Thymus (tissue), 11 donors: ENCODE data around the gene GNAZ. TPM values are rescaled to one million over a fixed set of nuclear protein-coding genes. Genes with fewer than 3 reads are reported as not detected.
A peak's percentile ranks its signal among the peaks of the same experiment; 100 is the strongest.

Experiments
- DNase-seq, 9 donors: peaks; one replicate each; pipeline ENCODE4 v3.0.0-alpha.2; 2013; ENCODE audit warnings: low spot score in 9 of 9, low read depth in 6 of 9, missing footprints in 1 of 9
- H3K27ac ChIP-seq, 2 donors: one replicate each; pipeline ENCODE4 v1.5.1; 2013; ENCODE audit warnings: control low read depth in 1 of 2, low read depth in 1 of 2, low read length in 1 of 2, mild to moderate bottlenecking in 1 of 2, moderate library complexity in 1 of 2
- H3K27me3 ChIP-seq, 2 donors: one replicate each; pipeline ENCODE4 v1.5.1; 2013; ENCODE audit warnings: low read length in 1 of 2; ENCODE audit not compliant: control insufficient read depth in 2 of 2, insufficient read depth in 1 of 2
- H3K36me3 ChIP-seq, 2 donors: one replicate each; pipeline ENCODE4 v1.5.1; 2013; ENCODE audit warnings: low read length in 1 of 2, mild to moderate bottlenecking in 1 of 2, moderate library complexity in 1 of 2; ENCODE audit not compliant: control insufficient read depth in 2 of 2, insufficient read depth in 2 of 2
- H3K4me1 ChIP-seq, 2 donors: one replicate each; pipeline ENCODE4 v1.5.1; 2013; ENCODE audit warnings: low read length in 2 of 2; ENCODE audit not compliant: control insufficient read depth in 2 of 2, insufficient read depth in 2 of 2
- H3K4me3 ChIP-seq, 2 donors: one replicate each; pipeline ENCODE4 v1.5.1; 2013; ENCODE audit warnings: low read length in 2 of 2, control low read depth in 1 of 2, mild to moderate bottlenecking in 1 of 2
- H3K9me3 ChIP-seq, 2 donors: one replicate each; pipeline ENCODE4 v1.5.1; 2013; ENCODE audit warnings: low read length in 1 of 2, mild to moderate bottlenecking in 1 of 2; ENCODE audit not compliant: control insufficient read depth in 2 of 2, insufficient read depth in 1 of 2
- WGBS: extraction: QIAGEN DNeasy Blood & Tissue Kit; methylation state at CpG from one replicate; pipeline ENCODE4 v1.1.7; 2013; 5-methylcytosine and 5-hydroxymethylcytosine counted together
- polyA plus RNA-seq: library from polyadenylated mRNA; stranded (reverse); fragments of 200-250 nt; gene quantifications from one replicate; pipeline ENCODE4 v1.2.3, GENCODE V29; 2013
- total RNA-seq: library from RNA; stranded (reverse); fragments of 120-200 nt; gene quantifications from one replicate; pipeline ENCODE4 v1.2.4, GENCODE V29; 2013
- donor health status: healthy.

The GNAZ gene
- total and polyA plus RNA-seq, 2 donors, result 0.66 to 1.1 TPM

- H3K4me3 ChIP-seq, result no peak overlapping the region
- H3K4me1 ChIP-seq, result peaks cover 4 to 11% of the 10 kb centered on the region in 2 donors
- H3K36me3 ChIP-seq, result no peaks in the 10 kb centered on the region
- no peaks in the 10 kb centered on the region for H3K27me3 ChIP-seq
- DNase-seq, result peak in 6 of 9 donors; percentile 34 to 74 (median 39)
- H3K9me3 ChIP-seq, result peaks cover 0 to 7% of the 10 kb centered on the region in 2 donors
- H3K27ac ChIP-seq, result peak overlapping the region in 1 of 2 donors; percentile 37
- 69% methylated on average over 15 of the region's 15 CpGs for WGBS
Measured at GRCh38 chr22:23119494-23120414, 49.4 kb downstream of the GNAZ start.

GRCh38 chr22:23120415-23120899 is 50.1 kb downstream of the GNAZ start:
- no peak overlapping the region for H3K27ac ChIP-seq
- peaks cover 0 to 7% of the 10 kb centered on the region in 2 donors for H3K9me3 ChIP-seq
- H3K4me3 ChIP-seq, result no peak overlapping the region
- 96% methylated on average over 7 of the region's 7 CpGs for WGBS
- H3K4me1 ChIP-seq, result peaks cover 4 to 11% of the 10 kb centered on the region in 2 donors
- DNase-seq, result no peak
- no peaks in the 10 kb centered on the region for H3K36me3 ChIP-seq
- H3K27me3 ChIP-seq, result no peaks in the 10 kb centered on the region

GRCh38 chr22:23121000-23121421 is 50.7 kb downstream of the GNAZ start:
- no peaks in the 10 kb centered on the region for H3K36me3 ChIP-seq
- WGBS, result over 99% methylated on average over 4 of the region's 4 CpGs
- DNase-seq, result no peak
- H3K27ac ChIP-seq, result no peak overlapping the region
- H3K27me3 ChIP-seq, result no peaks in the 10 kb centered on the region
- no peak overlapping the region for H3K4me3 ChIP-seq
- peaks cover 4 to 11% of the 10 kb centered on the region in 2 donors for H3K4me1 ChIP-seq
- H3K9me3 ChIP-seq, result peaks cover 0 to 7% of the 10 kb centered on the region in 2 donors

- WGBS, result 93% methylated on average over 9 of the region's 9 CpGs
- no peak overlapping the region for H3K27ac ChIP-seq
- peaks cover 0 to 7% of the 10 kb centered on the region in 2 donors for H3K9me3 ChIP-seq
- no peaks in the 10 kb centered on the region for H3K36me3 ChIP-seq
- no peak for DNase-seq
- no peak overlapping the region for H3K4me3 ChIP-seq
- no peaks in the 10 kb centered on the region for H3K27me3 ChIP-seq
- peaks cover 4 to 11% of the 10 kb centered on the region in 2 donors for H3K4me1 ChIP-seq
Measured at GRCh38 chr22:23121424-23121823, 51.1 kb downstream of the GNAZ start.

GRCh38 chr22:23122216-23122957 is 52.1 kb downstream of the GNAZ start:
- Histone ChIP-seq H3K27me3 (no peaks in the 10 kb centered on the region), H3K4me1 (peaks cover 4 to 11% of the 10 kb centered on the region in 2 donors), H3K4me3 (no peak overlapping the region), H3K9me3 (peaks cover 0 to 7% of the 10 kb centered on the region in 2 donors), H3K36me3 (no peaks in the 10 kb centered on the region), H3K27ac (no peak overlapping the region)
- no peak for DNase-seq
- 80% methylated on average over 13 of the region's 13 CpGs for WGBS

- Histone ChIP-seq H3K27me3 (no peaks in the 10 kb centered on the region), H3K4me3 (no peak overlapping the region), H3K36me3 (no peaks in the 10 kb centered on the region), H3K27ac (no peak overlapping the region), H3K4me1 (peaks cover 4 to 11% of the 10 kb centered on the region in 2 donors), H3K9me3 (peaks cover 0 to 7% of the 10 kb centered on the region in 2 donors)
- WGBS, result 97% methylated on average over 26 of the region's 26 CpGs
- DNase-seq, result no peak
Measured at GRCh38 chr22:23122992-23123803, 52.9 kb downstream of the GNAZ start.

GRCh38 chr22:23123804-23124254 is 53.5 kb downstream of the GNAZ start:
- peaks cover 0 to 7% of the 10 kb centered on the region in 2 donors for H3K9me3 ChIP-seq
- H3K36me3 ChIP-seq, result no peaks in the 10 kb centered on the region
- WGBS, result 90% methylated on average over 9 of the region's 9 CpGs
- H3K4me3 ChIP-seq, result no peak overlapping the region
- DNase-seq, result no peak
- no peaks in the 10 kb centered on the region for H3K27me3 ChIP-seq
- peaks cover 4 to 11% of the 10 kb centered on the region in 2 donors for H3K4me1 ChIP-seq
- no peak overlapping the region for H3K27ac ChIP-seq

GRCh38 chr22:23124611-23125511 is 54.5 kb downstream of the GNAZ start:
- WGBS, result 91% methylated on average over 19 of the region's 19 CpGs
- Histone ChIP-seq H3K27me3 (no peaks in the 10 kb centered on the region), H3K9me3 (peaks cover 0 to 4% of the 10 kb centered on the region in 2 donors), H3K4me3 (no peak overlapping the region), H3K36me3 (no peaks in the 10 kb centered on the region), H3K27ac (no peak overlapping the region), H3K4me1 (peaks cover 0 to 4% of the 10 kb centered on the region in 2 donors)
- DNase-seq, result no peak
